GM19043 (cell line): Measurements from ENCODE around the gene ACHE.
"Not testable (repeated sequence)": the region's sequence is repeated elsewhere in the genome, so short reads cannot be mapped to it uniquely, and the experiment has no call there.

Experiments
- ATAC-seq: cut with Tn5 transposase; IDR thresholded peaks from one replicate; pipeline ENCODE4 v1.9.1; 2021; ENCODE audit warnings: low read depth; ENCODE audit not compliant: unreplicated experiment

Gene ACHE

GRCh38 chr7:100895701-100895955 is at the start of gene ACHE:
ACHE (minus strand) TSS chr7:100895888; CDS start chr7:100894232, 1,656 bp downstream.
- ATAC-seq = no peak

DNA sequence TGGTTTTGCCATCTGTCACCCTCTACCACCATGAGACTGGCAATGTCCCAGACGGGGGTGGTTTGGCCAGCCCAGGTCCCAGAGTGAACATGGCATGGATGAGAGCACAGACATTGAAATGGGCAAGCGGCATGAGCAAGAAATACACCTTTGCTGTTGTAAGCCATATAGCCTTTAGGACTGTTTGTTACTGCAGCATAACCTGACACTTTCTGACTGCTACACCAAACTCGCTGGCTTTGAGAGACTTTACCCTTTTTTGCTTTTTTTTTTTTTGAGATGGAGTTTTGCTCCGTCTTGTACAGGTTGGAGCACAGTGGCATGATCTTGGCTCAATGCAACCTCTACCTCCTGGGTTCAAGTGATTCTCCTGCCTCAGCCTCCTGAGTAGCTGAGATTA is 48.5 kb upstream of the ACHE start:
- no peak for ATAC-seq

GRCh38 chr7:100943693-100944092 is 48.0 kb upstream of the ACHE start:
- no peak for ATAC-seq

DNA sequence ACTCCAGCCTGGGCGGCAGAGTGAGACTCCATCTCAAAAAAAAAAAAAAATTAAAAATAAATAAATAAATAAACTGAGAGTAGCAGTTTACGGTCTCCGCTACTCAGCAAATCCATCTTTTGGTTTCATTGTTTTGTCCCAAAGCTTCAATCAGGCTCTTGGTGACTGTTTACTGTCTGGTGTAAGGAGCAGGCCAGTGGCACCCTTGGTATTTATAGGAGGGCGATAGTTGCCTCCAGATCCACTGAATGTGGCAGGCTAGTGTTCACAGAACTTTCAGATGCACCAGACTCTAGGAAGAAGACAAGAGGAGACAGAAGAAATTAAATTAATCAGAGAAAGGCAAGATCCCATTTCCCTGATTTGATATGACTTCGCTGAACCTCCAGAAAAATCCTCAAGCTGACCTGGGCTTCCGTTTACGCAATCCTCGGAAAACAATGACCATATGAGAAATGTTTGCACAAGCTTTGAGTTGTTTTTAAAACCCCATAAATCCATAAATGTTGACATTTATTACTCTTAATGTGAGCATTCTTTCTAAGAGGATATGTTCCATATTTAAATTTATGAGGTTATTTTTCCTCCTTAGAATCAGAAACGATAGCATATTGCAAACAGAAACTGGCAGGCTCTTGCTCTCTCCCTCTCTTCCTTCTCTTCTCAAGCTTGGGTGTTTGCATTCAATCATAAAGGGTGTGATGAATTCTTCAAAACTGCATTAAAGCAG is 46.5 kb upstream of the ACHE start:
- no peak for ATAC-seq

- ATAC-seq = not testable (repeated sequence)
Observed at GRCh38 chr7:100936167-100936566, 40.5 kb upstream of the ACHE start.

DNA sequence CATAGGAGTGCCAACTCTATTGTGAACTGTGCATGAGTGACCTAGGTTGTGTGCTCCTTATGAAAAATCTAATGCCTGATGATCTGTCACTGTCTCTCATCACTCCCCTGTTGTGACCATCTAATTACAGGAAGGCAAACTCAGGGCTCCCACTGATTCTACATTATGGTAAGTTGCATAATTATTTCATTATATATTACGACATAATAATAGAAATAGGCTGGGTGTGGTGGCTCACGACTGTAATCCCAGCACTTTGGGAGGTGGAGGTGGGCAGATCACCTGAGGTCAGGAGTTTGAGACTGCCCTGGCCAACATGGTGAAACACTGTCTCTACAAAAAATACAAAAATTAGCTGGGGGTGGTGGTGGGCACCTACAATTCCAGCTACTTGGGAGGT is 39.7 kb upstream of the ACHE start:
- not testable (repeated sequence) for ATAC-seq

DNA sequence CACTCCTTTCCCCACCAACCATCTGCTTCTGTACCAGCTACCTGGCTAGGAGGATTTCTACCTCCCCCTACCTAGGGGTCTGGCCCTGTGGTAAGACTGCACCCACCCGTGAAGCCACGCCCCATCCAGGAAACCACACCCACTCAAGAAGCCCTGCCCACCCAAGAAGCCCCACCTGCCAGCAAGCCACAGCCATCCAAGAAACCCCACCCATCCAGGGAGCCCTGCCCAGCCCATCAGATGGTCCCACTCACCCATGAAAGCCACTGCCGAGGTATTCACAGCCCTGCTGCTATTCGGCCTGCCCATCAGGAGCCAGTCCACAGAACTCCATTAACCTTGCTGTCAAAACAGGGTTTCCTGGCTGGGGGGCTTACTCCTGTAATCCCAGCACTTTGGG is 38.0 kb upstream of the ACHE start:
- ATAC-seq = no peak

DNA sequence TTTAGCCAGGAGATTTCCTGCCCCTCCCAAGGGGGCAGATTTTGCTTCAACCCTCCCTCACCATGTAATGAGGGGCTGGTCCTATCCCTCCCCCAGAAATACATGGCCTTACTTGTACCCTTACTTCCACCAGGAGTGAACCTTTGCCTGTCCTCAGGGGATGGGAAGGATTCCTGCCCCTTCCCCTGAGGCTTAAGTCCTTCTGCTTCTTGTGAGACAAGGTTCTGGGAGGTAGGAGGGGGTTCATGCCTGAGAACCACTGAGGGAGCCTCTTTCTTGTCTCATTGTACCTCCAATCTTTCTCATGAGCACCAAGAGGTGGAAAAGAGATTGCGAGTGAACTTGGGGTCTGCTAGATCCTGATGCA is 34.1 kb upstream of the ACHE start:
- ATAC-seq = no peak

DNA sequence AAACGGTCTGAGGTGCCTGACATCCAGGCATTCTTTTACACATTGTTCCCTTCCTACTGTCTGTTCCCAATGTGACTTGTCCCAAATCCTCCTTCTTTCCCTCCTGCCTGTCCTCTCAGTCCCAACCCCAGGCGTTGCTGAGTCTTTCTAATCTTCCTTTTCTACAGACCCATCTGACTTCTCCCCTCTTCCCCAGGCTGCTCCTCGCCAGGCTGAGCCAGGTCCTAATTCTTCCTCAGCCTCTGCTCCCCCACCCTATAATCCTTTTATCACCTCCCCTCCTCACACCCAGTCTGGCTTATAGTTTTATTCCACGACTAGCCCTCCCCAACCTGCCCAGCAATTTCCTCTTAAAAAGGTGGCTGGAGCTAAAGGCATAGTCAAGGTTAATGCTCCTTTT is 27.9 kb upstream of the ACHE start:
- ATAC-seq = not testable (repeated sequence)

GRCh38 chr7:100921039-100921438 is 25.4 kb upstream of the ACHE start:
- ATAC-seq = no peak

GRCh38 chr7:100919779-100920437 is 24.2 kb upstream of the ACHE start:
- not testable (repeated sequence) for ATAC-seq

DNA sequence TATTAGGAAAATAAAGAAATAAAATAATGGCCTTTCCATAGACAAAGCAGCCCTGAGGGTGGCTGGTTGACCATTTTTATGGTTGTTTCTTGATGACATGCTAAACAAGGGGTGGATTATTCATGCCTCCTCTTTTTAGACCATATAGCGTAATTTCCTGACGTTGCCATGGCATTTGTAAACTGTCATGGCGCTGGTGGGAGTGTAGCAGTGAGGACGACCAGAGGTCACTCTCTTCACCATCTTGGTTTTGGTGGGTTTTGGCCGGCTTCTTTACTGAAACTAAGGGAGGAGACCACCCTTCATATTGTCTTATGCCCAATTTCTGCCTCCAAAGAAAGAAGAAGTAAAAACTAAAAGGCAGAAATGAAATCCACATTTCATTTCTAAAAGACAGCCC is 23.6 kb upstream of the ACHE start:
- ATAC-seq = not testable (repeated sequence)

DNA sequence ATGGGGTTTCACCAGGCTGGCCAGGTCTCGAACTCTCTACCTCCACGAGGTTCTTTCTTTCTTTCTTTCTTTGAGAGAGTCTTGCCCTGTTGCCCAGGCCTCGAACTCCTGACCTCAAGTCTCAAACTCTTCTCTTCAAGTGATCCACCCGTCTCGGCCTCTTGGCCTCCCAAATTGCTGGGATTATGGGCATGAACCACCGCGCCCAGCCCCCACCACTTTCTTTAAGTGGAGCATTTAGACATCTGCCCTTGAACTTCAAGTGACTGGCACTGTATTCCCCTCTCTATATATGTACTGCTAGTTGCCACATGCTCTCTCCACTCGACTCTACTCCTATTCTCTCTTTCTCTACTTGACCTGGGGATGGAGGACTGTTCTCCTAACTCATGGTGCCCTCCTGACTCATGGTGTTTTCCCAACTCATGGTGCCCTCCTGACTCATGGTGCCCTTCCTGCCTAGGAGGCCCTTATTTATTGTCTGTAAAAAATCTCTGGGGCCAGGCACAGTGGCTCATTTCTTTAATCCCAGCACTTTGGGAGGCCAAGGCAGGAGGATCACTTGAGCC is 19.3 kb upstream of the ACHE start:
- ATAC-seq = no peak

- ATAC-seq = no peak
Observed at GRCh38 chr7:100914208-100914878, 18.7 kb upstream of the ACHE start.

DNA sequence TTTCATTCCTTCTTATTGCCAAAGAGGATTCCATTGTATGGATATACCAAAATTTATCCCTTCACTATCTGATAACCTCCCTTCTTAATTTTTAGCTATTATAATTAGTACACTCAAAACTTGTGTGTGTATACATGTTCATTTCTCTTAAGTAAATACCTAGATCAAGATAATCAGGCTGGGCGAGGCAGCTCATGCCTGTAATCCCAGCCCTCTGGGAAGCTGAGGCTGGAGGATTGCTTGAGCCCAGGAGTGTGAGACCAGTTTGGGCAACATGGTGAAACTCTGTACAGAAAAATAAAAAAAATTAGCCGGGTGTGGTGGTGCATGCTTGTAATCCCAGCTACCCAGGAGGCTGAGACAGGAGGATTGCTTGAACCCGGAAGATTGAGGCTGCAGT is 15.8 kb upstream of the ACHE start:
- no peak for ATAC-seq

GRCh38 chr7:100910443-100910842 is 14.8 kb upstream of the ACHE start:
- not testable (repeated sequence) for ATAC-seq

- ATAC-seq = no peak
Observed at GRCh38 chr7:100908512-100908911, 12.8 kb upstream of the ACHE start.

GRCh38 chr7:100902638-100903037 is 7.0 kb upstream of the ACHE start:
- ATAC-seq = no peak

GRCh38 chr7:100901921-100902332 is 6.2 kb upstream of the ACHE start:
- ATAC-seq = no peak

DNA sequence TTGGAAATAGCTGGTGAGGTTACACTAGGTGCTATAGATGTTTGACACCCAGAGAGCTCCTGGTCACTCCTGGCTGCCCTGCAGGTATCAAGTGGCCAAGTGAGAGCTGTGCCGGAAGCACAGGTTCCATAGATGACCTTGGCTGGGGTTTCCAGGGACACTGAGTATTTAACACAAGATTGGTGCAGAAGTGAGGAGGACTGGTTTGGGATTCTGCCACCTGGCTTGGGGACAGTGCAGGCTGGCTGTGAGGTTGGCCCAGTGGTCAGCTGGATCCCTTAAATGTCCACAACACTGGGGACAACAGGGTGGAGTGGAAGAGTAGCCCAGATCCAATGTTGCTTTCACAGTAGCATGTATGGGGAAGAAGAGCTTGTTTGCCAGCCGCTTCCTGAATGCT is 5.3 kb upstream of the ACHE start:
- ATAC-seq = no peak

- no peak for ATAC-seq
Observed at GRCh38 chr7:100899432-100899831, 3.7 kb upstream of the ACHE start.
